Endodermal cell (in vitro differentiated cells): Measurements from ENCODE around the gene RASGRF1. TPM values are rescaled to one million over a fixed set of nuclear protein-coding genes. Genes with fewer than 3 reads are reported as not detected.

ENCODE experiments used
- DNase-seq: peaks from one replicate; pipeline ENCODE4 v3.0.0-alpha.2; 2017
- H3K27ac ChIP-seq: 2 replicates; pipeline ENCODE4 v1.5.1; 2013; ENCODE audit warnings: mild to moderate bottlenecking, low read depth, low read length, moderate library complexity
- H3K27me3 ChIP-seq: 2 replicates; pipeline ENCODE4 v1.6.1; 2013; ENCODE audit warnings: mild to moderate bottlenecking, low read length, moderate library complexity; ENCODE audit not compliant: insufficient read depth, control insufficient read depth, poor library complexity, severe bottlenecking
- H3K36me3 ChIP-seq: 2 replicates; pipeline ENCODE4 v1.7.0; 2013; ENCODE audit warnings: mild to moderate bottlenecking, low read length, moderate library complexity; ENCODE audit not compliant: control insufficient read depth, insufficient read depth
- H3K4me1 ChIP-seq: one replicate; pipeline ENCODE4 v1.7.0; 2013; ENCODE audit warnings: low read length; ENCODE audit not compliant: control insufficient read depth, insufficient read depth
- H3K4me3 ChIP-seq: 2 replicates; pipeline ENCODE4 v1.5.1; 2013; ENCODE audit warnings: mild to moderate bottlenecking, low read length, moderate library complexity
- H3K9ac ChIP-seq: 2 replicates; pipeline ENCODE4 v1.6.1; 2013; ENCODE audit warnings: mild to moderate bottlenecking, low read length, moderate library complexity; ENCODE audit not compliant: poor library complexity, severe bottlenecking; ENCODE audit errors: extremely low read depth
- H3K9me3 ChIP-seq: 2 replicates; pipeline ENCODE4 v1.6.1; 2013; ENCODE audit warnings: mild to moderate bottlenecking, low read length, moderate library complexity; ENCODE audit not compliant: control insufficient read depth
- H3K27ac Mint-ChIP-seq: 2 replicates; pipeline ENCODE4 v1.8.0; 2020; ENCODE audit warnings: mixed read lengths
- H3K27me3 Mint-ChIP-seq: 2 replicates; pipeline ENCODE4 v1.8.0; 2021; ENCODE audit warnings: mild to moderate bottlenecking, mixed read lengths; ENCODE audit not compliant: insufficient read depth
- H3K36me3 Mint-ChIP-seq: 2 replicates; pipeline ENCODE4 v1.8.0; 2020; ENCODE audit warnings: low read depth, mixed read lengths
- H3K4me1 Mint-ChIP-seq: 2 replicates; pipeline ENCODE4 v1.8.0; 2020; ENCODE audit warnings: mixed read lengths
- H3K4me3 Mint-ChIP-seq: 2 replicates; pipeline ENCODE4 v1.8.0; 2020; ENCODE audit warnings: mild to moderate bottlenecking, moderate library complexity, mixed read lengths
- H3K9me3 Mint-ChIP-seq: 2 replicates; pipeline ENCODE4 v1.8.0; 2020; ENCODE audit warnings: mild to moderate bottlenecking, mixed read lengths
- CTCF ChIP-seq: fragments of 200-600 bp; sonication (generic); conservative IDR thresholded peaks from 2 replicates; pipeline ENCODE4 v1.5.0; 2021; ENCODE audit warnings: antibody characterized with exemption, mild to moderate bottlenecking
- WGBS, 2 experiments: methylation state at CpG; one replicate each; pipeline versions ENCODE4 v1.1.5 to v1.1.7; 2013; ENCODE audit warnings: missing lambda C conversion rate in 2 of 2, mixed read lengths in 1 of 2; ENCODE audit not compliant: insufficient coverage in 1 of 2, insufficient read length in 1 of 2; 5-methylcytosine and 5-hydroxymethylcytosine counted together
- total RNA-seq, 2 donors: library from RNA; stranded (reverse); fragmentation: NEBNext Ultra II Directional in 1 of 2; extraction: Animal tissue kit (Norgen Biotek cat#: 25700) in 1 of 2; gene quantifications; 2 replicates in 1 of 2; 3 replicates in 1 of 2; pipeline ENCODE4 v1.2.1, GENCODE V29; 2021

RASGRF1 gene
- total RNA-seq, 2 donors from 2014 or later = 0.20 TPM; not detected in 1

GRCh38 chr15:78976691-78977090, 113.9 kb downstream of the RASGRF1 start:
- WGBS, 2 experiments = 90 to 100% methylated on average over 3 to 7 of the region's 7 CpGs
- Histone ChIP-seq H3K36me3 (no peaks in the 10 kb centered on the region), H3K9ac (no peak overlapping the region), H3K27me3 (no peaks in the 10 kb centered on the region), H3K9me3 (no peaks in the 10 kb centered on the region), H3K27ac (no peak overlapping the region), H3K4me3 (no peak overlapping the region), H3K4me1 (no peaks in the 10 kb centered on the region)
- TF ChIP-seq CTCF = no peak
- no peaks in the 10 kb centered on the region for H3K9me3 Mint-ChIP-seq
- no peak for DNase-seq
- peaks cover 9% of the 10 kb centered on the region for H3K27me3 Mint-ChIP-seq
- no peak overlapping the region for H3K27ac Mint-ChIP-seq
- no peaks in the 10 kb centered on the region for H3K36me3 Mint-ChIP-seq
- H3K4me3 Mint-ChIP-seq = no peak overlapping the region
- H3K4me1 Mint-ChIP-seq = peaks cover 3% of the 10 kb centered on the region

- H3K36me3 ChIP-seq = no peaks in the 10 kb centered on the region
- no peaks in the 10 kb centered on the region for H3K4me1 ChIP-seq
- WGBS, 2 experiments = 83 to 98% methylated on average over 4 to 7 of the region's 7 CpGs
- no peaks in the 10 kb centered on the region for H3K27me3 ChIP-seq
- no peak overlapping the region for H3K27ac ChIP-seq
- H3K9me3 ChIP-seq = no peaks in the 10 kb centered on the region
- Mint-ChIP-seq H3K27me3 (peaks cover 9% of the 10 kb centered on the region), H3K9me3 (no peaks in the 10 kb centered on the region), H3K4me1 (peaks cover 3% of the 10 kb centered on the region), H3K27ac (no peak overlapping the region), H3K4me3 (no peak overlapping the region), H3K36me3 (no peaks in the 10 kb centered on the region)
- no peak for TF ChIP-seq CTCF
- no peak for DNase-seq
- no peak overlapping the region for H3K9ac ChIP-seq
- H3K4me3 ChIP-seq = no peak overlapping the region
These were observed 116.2 kb downstream of the RASGRF1 start for GRCh38 chr15:78974272-78974918.

DNA sequence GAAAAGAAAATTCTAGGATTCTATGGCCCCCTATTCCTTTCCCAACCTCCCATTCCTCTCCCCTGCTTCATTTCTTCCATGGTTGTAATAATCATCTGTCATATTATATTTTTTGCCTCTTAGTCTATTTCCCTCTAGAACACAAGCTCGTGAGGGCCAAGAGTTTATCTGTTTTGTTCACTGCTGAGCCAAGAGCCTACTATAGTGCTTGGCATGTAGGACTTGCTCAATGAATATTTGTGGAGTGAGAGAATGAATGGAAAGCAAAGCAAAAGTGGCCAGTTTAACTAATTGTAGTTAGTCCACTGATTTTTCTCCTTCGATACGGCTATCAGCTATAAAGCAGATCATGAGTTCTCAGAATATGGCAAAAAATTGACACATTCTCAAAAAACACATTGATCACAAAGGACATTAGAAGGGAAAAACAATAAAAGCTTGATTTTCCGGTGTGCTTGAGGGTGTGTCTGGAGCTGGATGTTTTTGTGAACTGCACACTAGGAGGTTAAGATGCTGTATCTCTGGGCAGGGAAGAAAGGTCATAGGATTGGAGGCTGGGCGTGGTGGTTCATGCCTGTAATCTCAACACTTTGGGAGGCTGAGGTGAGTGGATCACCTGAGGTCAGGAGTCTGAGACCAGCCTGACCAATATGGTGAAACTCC, 120.8 kb downstream of the RASGRF1 start:
- no peaks in the 10 kb centered on the region for H3K36me3 Mint-ChIP-seq
- Histone ChIP-seq H3K27ac (no peak overlapping the region), H3K36me3 (no peaks in the 10 kb centered on the region), H3K27me3 (no peaks in the 10 kb centered on the region), H3K4me1 (no peaks in the 10 kb centered on the region), H3K9ac (no peak overlapping the region), H3K4me3 (no peak overlapping the region), H3K9me3 (no peaks in the 10 kb centered on the region)
- no peak for TF ChIP-seq CTCF
- DNase-seq = no peak
- H3K27me3 Mint-ChIP-seq = no peaks in the 10 kb centered on the region
- WGBS, 2 experiments = 94 to 98% methylated on average over 4 to 5 of the region's 5 CpGs
- H3K4me1 Mint-ChIP-seq = peaks cover 9% of the 10 kb centered on the region
- no peak overlapping the region for H3K4me3 Mint-ChIP-seq
- no peak overlapping the region for H3K27ac Mint-ChIP-seq
- no peaks in the 10 kb centered on the region for H3K9me3 Mint-ChIP-seq
